GM12878 (cell line): ENCODE results near the gene CHPT1. TPM values are rescaled to one million over a fixed set of nuclear protein-coding genes. Genes with fewer than 3 reads are reported as not detected.

Experiments used
- ATAC-seq: fragments of 200-7000 bp; cut with Tn5 transposase; 3 replicates; pipeline ENCODE4 v1.9.1; 2020; ENCODE audit warnings: mild to moderate bottlenecking, moderate library complexity
- BruUV-seq: library from RNA; stranded (reverse); fragments of 400-500 nt; replicated peaks from 2 replicates; lab custom pipeline; 2021; lab: Mats Ljungman, UMichigan
- CTCF ChIA-PET: fragments of 300-600 bp; sonication (Branson Sonifier 250); formaldehyde crosslinking; extraction: SDS; loops from one replicate; lab custom pipeline; 2021; ENCODE audit warnings: inconsistent platforms; lab: Yijun Ruan, JAX
- POLR2A ChIA-PET: fragments of 350-600 bp; formaldehyde crosslinking; extraction: SDS; loops from one replicate; lab custom pipeline; 2021; ENCODE audit warnings: inconsistent platforms; lab: Charles Lee
- RAD21 ChIA-PET: fragments of 300-600 bp; sonication (Branson Sonifier 250); formaldehyde crosslinking; loops from one replicate; lab custom pipeline; 2023; ENCODE audit warnings: antibody characterized with exemption; ENCODE audit not compliant: unreplicated experiment; lab: Charles Lee
- SMC1A ChIA-PET: fragments of 300-600 bp; sonication (Branson Sonifier 250); formaldehyde crosslinking; loops from one replicate; lab custom pipeline; 2023; ENCODE audit not compliant: unreplicated experiment, uncharacterized antibody; lab: Charles Lee
- DNase-seq: peaks from one replicate; pipeline ENCODE4 v3.0.0-alpha.2; 2011; ENCODE audit warnings: low read depth, low spot score
- FAIRE-seq: peaks from 3 replicates; lab custom pipeline; 2011; peaks lifted over from hg19 to GRCh38; lab: Jason Lieb, UNC
- H2AFZ ChIP-seq: 2 replicates; pipeline ENCODE4 v1.6.0; 2011; ENCODE audit warnings: low read depth, low read length, control low read depth; ENCODE audit not compliant: control insufficient read depth
- H3K27ac ChIP-seq: 2 replicates; pipeline ENCODE4 v1.5.1; 2011; ENCODE audit warnings: control low read depth; ENCODE audit not compliant: control insufficient read depth, insufficient read depth
- H3K27me3 ChIP-seq, 2 experiments: replicated peaks in 1 of 2; 2 replicates each; pipeline versions ENCODE4 v1.6.0 to v1.6.1; 2011; ENCODE audit warnings: low read length in 1 of 2; ENCODE audit not compliant: control insufficient read depth in 2 of 2, insufficient read depth in 2 of 2
- H3K36me3 ChIP-seq, 2 experiments: 2 replicates each; pipeline ENCODE4 v1.5.1; 2011; ENCODE audit warnings: low read length in 1 of 2; ENCODE audit not compliant: control insufficient read depth in 2 of 2, insufficient read depth in 2 of 2
- H3K4me1 ChIP-seq: 2 replicates; pipeline ENCODE4 v1.6.1; 2011; ENCODE audit warnings: mild to moderate bottlenecking, low read length, moderate library complexity, mixed read lengths; ENCODE audit not compliant: control insufficient read depth, insufficient read depth
- H3K4me2 ChIP-seq: 2 replicates; pipeline ENCODE4 v1.6.0; 2011; ENCODE audit warnings: control low read depth; ENCODE audit not compliant: control insufficient read depth, insufficient read depth
- H3K4me3 ChIP-seq: fragments of 200-600 bp; sonication (generic); 2 replicates; pipeline ENCODE4 v1.5.1; 2016
- H3K79me2 ChIP-seq: 2 replicates; pipeline ENCODE4 v1.6.0; 2011; ENCODE audit warnings: low read length; ENCODE audit not compliant: control insufficient read depth, insufficient read depth
- H3K9ac ChIP-seq: 2 replicates; pipeline ENCODE4 v1.8.0; 2011; ENCODE audit warnings: low read length, control low read depth, mixed read lengths; ENCODE audit not compliant: control insufficient read depth, insufficient read depth
- H3K9me3 ChIP-seq: replicated peaks from 3 replicates; pipeline ENCODE4 v1.5.1; 2011; ENCODE audit warnings: mild to moderate bottlenecking, low read length; ENCODE audit not compliant: control insufficient read depth, insufficient read depth
- H4K20me1 ChIP-seq: 2 replicates; pipeline ENCODE4 v1.6.0; 2011; ENCODE audit not compliant: control insufficient read depth, insufficient read depth
- E2F4 ChIP-seq: IDR thresholded peaks from 2 replicates; pipeline ENCODE4 v1.6.1; 2012; ENCODE audit warnings: low read depth, low read length, improper control_type of control experiment
- FOXM1 ChIP-seq: IDR thresholded peaks from 2 replicates; pipeline ENCODE4 v1.6.1; 2012; ENCODE audit warnings: low read depth, mild to moderate bottlenecking, inconsistent platforms, low read length, moderate library complexity
- HCFC1 ChIP-seq: fragments of 150-350 bp; IDR thresholded peaks from 2 replicates; pipeline ENCODE4 v1.6.1; 2014; ENCODE audit warnings: low read length
- PAX8 ChIP-seq: fragments of 450-650 bp; IDR thresholded peaks from 2 replicates; pipeline ENCODE4 v1.6.1; 2017; ENCODE audit warnings: mild to moderate bottlenecking, moderate library complexity
- RAD21 ChIP-seq: IDR thresholded peaks from 2 replicates; pipeline ENCODE4 v1.6.1; 2011; ENCODE audit warnings: mild to moderate bottlenecking, low read depth, low read length, moderate library complexity; ENCODE audit not compliant: insufficient read depth
- RFX5 ChIP-seq: IDR thresholded peaks from 2 replicates; pipeline ENCODE4 v1.6.1; 2011; ENCODE audit warnings: low read depth, low read length, improper control_type of control experiment
- SMC3 ChIP-seq: IDR thresholded peaks from 2 replicates; pipeline ENCODE4 v1.6.1; 2011; ENCODE audit warnings: low read length, improper control_type of control experiment, borderline replicate concordance
- TARDBP ChIP-seq: IDR thresholded peaks from 2 replicates; pipeline ENCODE4 v1.6.1; 2016; ENCODE audit warnings: borderline replicate concordance
- ZBTB4 ChIP-seq: fragments of 450-650 bp; formaldehyde crosslinking; IDR thresholded peaks from 2 replicates; pipeline ENCODE4 v1.4.0; 2022; ENCODE audit warnings: mild to moderate bottlenecking, moderate library complexity
- ZNF24 ChIP-seq: fragments of 450-650 bp; IDR thresholded peaks from 2 replicates; pipeline ENCODE4 v1.6.1; 2017; ENCODE audit warnings: antibody characterized with exemption, mild to moderate bottlenecking
- ZNF592 ChIP-seq: fragments of 450-650 bp; IDR thresholded peaks from 2 replicates; pipeline ENCODE4 v1.6.1; 2017; ENCODE audit warnings: mild to moderate bottlenecking, moderate library complexity
- WGBS: methylation state at CpG from one replicate; pipeline ENCODE4 v1.1.6; 2016; ENCODE audit warnings: low lambda C conversion rate; ENCODE audit not compliant: insufficient replicate concordance, insufficient coverage; ENCODE audit errors: missing lambda C conversion rate; 5-methylcytosine and 5-hydroxymethylcytosine counted together
- in situ Hi-C: fragments of 300-500 bp; cut with MboI; formaldehyde crosslinking; loops from 9 replicates; pipeline ENCODE4 v1.14.3; 2018; ENCODE audit warnings: mixed read lengths
- intact Hi-C: fragments of 100-400 bp; cut with micrococcal nuclease; formaldehyde crosslinking; loops from one replicate; pipeline ENCODE4 v1.14.2; 2022; ENCODE audit not compliant: unreplicated experiment
- polyA plus RNA-seq, 11 experiments: library from polyadenylated mRNA; depleted of rRNA in 4 of 11; unstranded in 6 of 11; stranded (reverse) in 5 of 11; fragments of >200 nt; fragmentation: Nextera tagmentation in 4 of 11; fragmentation: Illumina TruSeq in 1 of 11; extraction: Ambion mirVana in 4 of 11; extraction: Trizol in 1 of 11; gene quantifications; 1 replicate in 1 of 11; 2 replicates in 10 of 11; pipeline versions ENCODE4 v1.2.1 to v1.2.3, GENCODE V29; 2011 to 2016; ENCODE audit warnings: inconsistent platforms in 2 of 11, missing spikeins in 2 of 11, low read depth in 1 of 11
- total RNA-seq, 4 experiments: library from RNA; depleted of rRNA in 3 of 4; stranded (reverse); fragments of >200 nt in 3 of 4; fragmentation: Illumina TruSeq in 1 of 4; extraction: Trizol in 1 of 4; gene quantifications; 2 replicates each; pipeline versions ENCODE4 v1.2.1 to v1.2.3, GENCODE V29; 2013 to 2021

CHPT1 gene
- total and polyA plus RNA-seq, 10 of the 15 experiments (the other 5 are each of a cell fraction or from before 2014, with no cell fraction given), result 0.85 to 10.2 (median 3.9) TPM

- ChIA-PET CTCF (interaction anchor here (1.1 to 1.4 kb wide), 2 partner anchors 20 to 56 kb away, joined by 3 read pairs; no protein-coding TSS in a partner anchor), RAD21 (no interaction called here)
- Histone ChIP-seq H4K20me1 (no peaks in the 10 kb centered on the region), H2AFZ (no peak overlapping the region), H3K4me3 (no peak overlapping the region)
- in situ Hi-C loops, result no loop called here
- WGBS, result 49% methylated on average over 3 of the region's 3 CpGs
- no TSS peak for BruUV-seq
- ATAC-seq, result no peak
- TF ChIP-seq FOXM1 (no peak), RAD21 (no peak), TARDBP (no peak), ZBTB4 (CRISPR knock-in tag) (no peak), HCFC1 (no peak), ZNF592 (no peak), PAX8 (no peak), RFX5 (no peak), E2F4 (no peak), SMC3 (no peak), ZNF24 (no peak)
- TF ChIP-seq, all 136 proteins: peak for 0
- no peaks in the 10 kb centered on the region for H3K4me1 ChIP-seq
- intact Hi-C loops, result no loop called here
- FAIRE-seq, result no peak
- POLR2A ChIA-PET, result no interaction called here
- H3K9ac ChIP-seq, result no peak overlapping the region
- no peak overlapping the region for H3K27ac ChIP-seq
- no peaks in the 10 kb centered on the region for H3K9me3 ChIP-seq
- no peaks in the 10 kb centered on the region for H3K27me3 ChIP-seq
- DNase-seq, result no peak
- H3K79me2 ChIP-seq, result no peaks in the 10 kb centered on the region
- SMC1A ChIA-PET, result no interaction called here
- no peak overlapping the region for H3K4me2 ChIP-seq
- H3K36me3 ChIP-seq, result no peaks in the 10 kb centered on the region
Measured at GRCh38 chr12:101703487-101703886, 6.0 kb downstream of the CHPT1 start.
